ENCODE results near the gene HPN.

HPN gene

DNA sequence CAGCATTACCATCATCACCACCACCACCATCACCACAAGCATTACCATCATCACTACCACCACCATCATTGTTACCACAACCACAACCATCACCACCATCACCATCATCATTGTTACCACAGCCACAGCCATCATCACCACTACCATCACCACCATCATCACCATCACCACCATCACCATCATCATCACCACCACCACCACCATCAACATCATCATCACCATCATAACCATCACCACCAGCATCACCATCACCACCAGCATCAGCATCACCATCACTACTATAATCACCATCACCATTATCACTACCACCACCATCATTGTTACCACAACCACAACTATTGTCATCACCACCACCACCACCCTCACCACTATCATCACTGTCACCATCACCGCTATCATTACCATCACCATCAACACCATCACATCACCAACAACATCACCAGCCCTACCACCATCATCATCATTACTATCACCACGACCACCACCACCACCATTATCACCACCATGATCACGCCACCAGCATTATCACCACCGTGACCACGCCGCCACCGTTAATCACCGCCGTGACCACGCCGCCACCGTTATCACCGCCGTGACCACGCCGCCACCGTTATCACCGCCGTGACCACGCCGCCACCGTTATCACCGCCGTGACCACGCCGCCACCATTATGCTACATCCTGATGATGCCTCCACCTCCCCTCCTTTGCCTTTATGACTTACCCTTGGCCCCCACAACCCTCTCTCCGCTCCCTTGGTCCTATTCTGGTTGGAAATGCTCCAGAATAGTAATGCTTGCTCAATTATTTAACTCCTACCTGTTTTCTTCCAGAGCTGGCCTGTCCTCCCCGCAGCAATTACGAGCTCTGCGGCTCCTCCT, 64.1 kb downstream of the HPN start:
- no peak for DNase-seq (ENCODE audit: low read depth)

- no peak for DNase-seq (ENCODE audit: low read depth)
These were observed 64.7 kb downstream of the HPN start for GRCh38 chr19:35106291-35106583.

DNA sequence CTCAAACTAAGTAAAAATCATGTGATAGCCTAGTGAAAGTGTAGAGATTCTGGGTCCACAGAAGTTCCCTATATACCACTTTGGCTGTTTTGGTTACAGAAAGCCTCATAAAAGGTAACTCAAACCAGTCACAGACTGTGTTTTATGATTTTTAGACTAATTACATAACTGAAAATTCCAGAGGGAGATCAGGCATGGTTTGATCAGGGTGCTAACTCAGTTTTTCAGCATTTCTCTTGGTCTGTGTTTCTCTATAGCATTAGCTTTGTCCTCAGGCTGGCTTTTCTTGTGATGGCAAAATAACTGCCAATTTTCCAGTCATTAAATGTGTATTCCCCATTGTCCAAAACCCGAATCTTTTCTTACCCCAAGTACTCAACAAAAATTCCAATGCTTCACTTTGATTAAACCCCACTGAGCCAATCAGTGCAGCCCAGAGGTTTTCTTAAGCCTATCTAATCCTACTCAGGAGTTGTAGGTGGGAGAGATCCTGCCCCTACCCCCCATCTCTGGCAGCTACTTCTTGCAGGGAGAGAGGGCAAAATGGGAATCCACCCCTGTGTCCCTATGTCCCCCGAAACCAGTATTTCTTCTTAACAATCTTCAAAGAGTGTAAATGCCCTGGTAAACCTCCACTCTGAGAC, 65.5 kb downstream of the HPN start:
- DNase-seq (ENCODE audit: low read depth): no peak

DNA sequence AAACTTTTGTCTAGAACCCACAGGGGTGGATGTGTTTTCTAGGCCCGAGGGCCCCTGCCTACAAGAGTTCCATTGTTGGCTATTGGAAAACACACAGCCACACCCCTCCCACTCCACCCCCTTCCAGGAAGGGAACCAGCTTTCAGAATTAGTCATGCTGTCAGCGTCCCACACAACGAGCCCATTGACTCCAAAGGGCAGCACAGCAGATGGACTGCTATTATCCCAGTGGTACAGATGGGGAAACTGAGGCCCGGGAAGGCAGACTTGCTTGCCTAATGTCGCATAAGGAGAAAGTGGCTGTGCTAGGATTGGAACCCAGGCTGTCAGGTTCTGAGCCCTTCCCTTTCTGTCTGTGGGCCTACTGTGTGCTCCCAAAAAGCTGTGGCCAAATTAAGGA, 66.0 kb downstream of the HPN start:
- no peak for DNase-seq (ENCODE audit: low read depth)

DNA sequence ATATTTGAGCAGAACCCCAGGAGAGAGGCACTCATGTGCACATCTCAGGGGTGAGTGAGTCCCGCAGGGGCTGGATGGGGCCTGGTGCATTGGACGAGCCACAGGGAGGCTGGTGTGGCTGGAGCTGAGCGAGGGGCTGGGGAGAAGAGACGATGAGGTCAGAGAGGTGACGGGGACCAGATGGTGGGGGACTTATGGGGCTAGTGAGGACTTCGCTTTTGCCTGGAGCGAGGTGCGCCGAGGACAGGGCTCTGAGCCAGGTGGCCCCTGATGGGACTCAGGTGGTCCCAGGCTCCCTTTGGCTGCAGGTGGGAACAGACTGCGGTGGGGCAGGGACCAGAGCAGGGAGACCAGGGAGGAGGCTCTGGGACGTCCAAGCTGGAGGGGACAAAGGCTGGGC, 67.2 kb downstream of the HPN start:
- no peak for DNase-seq (ENCODE audit: low read depth)

- DNase-seq (ENCODE audit: low read depth): no peak
These were observed 68.0 kb downstream of the HPN start for GRCh38 chr19:35109395-35110112.

DNA sequence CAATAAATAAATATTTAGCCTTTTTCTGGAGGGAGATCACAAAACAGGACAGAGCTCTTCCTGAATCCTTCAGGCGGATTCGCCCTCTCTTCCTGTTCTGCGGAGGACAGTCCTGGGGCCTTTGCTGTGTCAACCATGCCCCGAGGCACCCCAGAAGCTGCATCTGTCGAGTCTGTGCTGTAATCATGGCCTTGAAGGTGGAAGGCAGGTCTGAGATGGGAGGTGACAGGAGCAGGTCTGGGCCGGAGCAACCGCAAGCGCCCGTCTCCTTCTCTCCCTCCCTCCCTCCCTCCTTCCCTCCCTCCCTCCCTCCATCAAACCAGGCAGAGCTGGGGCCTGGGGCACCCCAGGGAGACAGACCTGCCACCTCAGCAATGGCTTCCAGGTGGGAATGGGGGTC, 69.5 kb downstream of the HPN start:
- DNase-seq (ENCODE audit: low read depth): no peak

GRCh38 chr19:35112995-35113688, 71.6 kb downstream of the HPN start:
- DNase-seq (ENCODE audit: low read depth): no peak

DNA sequence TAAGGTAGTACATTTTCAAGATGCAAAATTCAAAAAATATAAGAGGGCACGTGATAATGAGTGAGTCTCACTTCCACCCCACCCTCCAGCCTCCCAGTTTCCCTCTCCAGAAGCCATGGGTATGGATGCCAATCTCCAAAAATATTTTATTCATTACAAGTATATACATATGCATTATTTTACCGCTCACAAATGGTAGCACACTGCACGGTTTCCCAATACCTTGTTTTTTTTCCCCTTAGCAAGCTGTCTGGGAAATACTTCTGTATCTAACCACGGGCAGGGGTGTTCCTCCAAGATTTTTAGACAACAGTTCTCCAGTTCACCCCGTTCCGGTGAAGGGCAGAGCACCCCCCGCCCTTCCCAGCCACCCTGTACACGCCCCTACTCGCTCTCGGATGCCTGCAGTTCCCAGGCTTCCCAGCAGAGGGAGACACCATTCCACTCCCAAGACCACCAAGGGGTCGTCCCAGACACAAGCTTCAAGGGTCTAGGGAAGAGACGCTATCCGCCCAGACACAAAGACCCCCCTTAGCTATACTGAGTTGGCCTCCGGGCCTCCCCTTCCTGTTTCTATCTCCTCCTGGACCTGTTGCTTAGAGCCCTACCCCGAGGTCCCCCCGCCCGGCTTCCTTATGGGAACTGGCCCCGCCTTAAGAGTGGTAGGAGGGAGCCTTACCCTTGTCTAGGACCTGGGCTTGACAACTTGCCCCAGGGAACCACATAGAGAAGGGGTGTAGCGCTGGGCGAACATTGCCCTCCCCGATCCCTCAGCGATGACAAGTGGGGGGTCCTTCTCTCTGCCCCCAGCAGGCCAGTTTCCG, 73.0 kb downstream of the HPN start:
- no peak for DNase-seq (ENCODE audit: low read depth)

DNA sequence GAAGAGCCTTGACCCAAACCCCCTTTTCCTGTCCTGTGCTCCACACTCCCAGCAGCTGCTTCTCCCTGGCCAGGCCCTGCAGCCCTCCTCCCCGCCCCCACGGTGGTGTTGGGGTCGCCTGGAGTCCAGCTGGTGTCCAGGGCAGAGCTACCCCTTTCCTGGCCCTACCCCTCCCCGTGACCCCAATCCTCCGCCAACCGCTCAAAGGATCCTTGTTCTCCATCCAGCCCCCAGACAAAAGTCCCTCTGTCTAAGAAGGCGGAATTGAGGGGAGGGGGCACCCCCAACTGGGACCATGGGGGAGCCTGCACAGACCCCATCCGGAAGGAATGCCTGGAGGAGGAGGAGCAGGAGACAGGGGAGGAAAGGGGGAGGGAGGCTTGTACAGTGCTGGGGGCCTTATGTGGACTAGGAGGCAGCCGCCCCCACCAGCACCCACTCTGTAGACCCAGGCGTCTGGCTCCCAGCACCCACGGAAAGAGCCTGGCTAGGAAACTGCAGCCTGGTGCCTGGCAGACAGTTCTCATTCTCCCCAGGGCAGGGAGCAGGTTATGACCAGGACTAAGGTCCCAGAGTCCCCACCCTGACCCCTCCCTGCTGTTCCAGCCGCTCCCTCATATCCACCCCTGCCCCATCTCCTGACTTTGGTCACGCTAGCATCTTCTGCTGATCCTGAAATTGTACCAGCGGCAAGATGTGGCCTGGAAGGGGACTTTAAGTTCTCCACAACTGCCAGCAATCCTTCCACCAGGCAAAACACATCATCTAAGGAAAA, 73.8 kb downstream of the HPN start, which contains the start of gene FXYD3:
Gene FXYD3 (plus strand): TSS at position 647 of the 775 bp plus-strand sequence. CDS start 3,554 bp downstream, outside the sequence.
- no peak for DNase-seq (ENCODE audit: low read depth)

All from GM04503 (cell line).